ENCODE measurements around the gene PDE6D. TPM values are rescaled to one million over a fixed set of nuclear protein-coding genes. Genes with fewer than 3 reads are reported as not detected.
A peak's percentile ranks its signal among the peaks of the same experiment; 100 is the strongest.

Gene PDE6D
- total RNA-seq, 1 experiment from 2014 or later = 30.1 TPM

GRCh38 chr2:231689124-231689893, 91.8 kb downstream of the PDE6D start:
- H3K36me3 ChIP-seq (replicated peaks; ENCODE audit: control insufficient read depth, insufficient read depth, low read length) = no peaks in the 10 kb centered on the region
- H3K27me3 ChIP-seq (ENCODE audit: control insufficient read depth, insufficient read depth, low read length) = no peaks in the 10 kb centered on the region
- no peak overlapping the region for H3K4me3 ChIP-seq (ENCODE audit: insufficient read depth, low read depth, low read length)
- DNase-seq = no peak

GRCh38 chr2:231688719-231689118, 92.4 kb downstream of the PDE6D start:
- H3K36me3 ChIP-seq (replicated peaks; ENCODE audit: control insufficient read depth, insufficient read depth, low read length) = no peaks in the 10 kb centered on the region
- no peaks in the 10 kb centered on the region for H3K27me3 ChIP-seq (ENCODE audit: control insufficient read depth, insufficient read depth, low read length)
- no peak for DNase-seq

GRCh38 chr2:231687961-231688360, 93.1 kb downstream of the PDE6D start:
- H3K27me3 ChIP-seq (ENCODE audit: control insufficient read depth, insufficient read depth, low read length) = no peaks in the 10 kb centered on the region
- no peaks in the 10 kb centered on the region for H3K36me3 ChIP-seq (replicated peaks; ENCODE audit: control insufficient read depth, insufficient read depth, low read length)
- H3K4me3 ChIP-seq (ENCODE audit: insufficient read depth, low read depth, low read length) = peak overlapping the region; percentile 40; the same call in 1 of the 2 replicates
- no peak for DNase-seq

More at GRCh38 chr2:231688719-231689118, 92.4 kb downstream of the PDE6D start:
- no peak overlapping the region for H3K4me3 ChIP-seq (ENCODE audit: insufficient read depth, low read depth, low read length)

- peak; percentile 97 for DNase-seq
- no peaks in the 10 kb centered on the region for H3K36me3 ChIP-seq (replicated peaks; ENCODE audit: control insufficient read depth, insufficient read depth, low read length)
- no peaks in the 10 kb centered on the region for H3K27me3 ChIP-seq (ENCODE audit: control insufficient read depth, insufficient read depth, low read length)
- H3K4me3 ChIP-seq (ENCODE audit: insufficient read depth, low read depth, low read length) = peak overlapping the region; percentile 40
Measured at GRCh38 chr2:231687133-231687852, 93.8 kb downstream of the PDE6D start.

- H3K4me3 ChIP-seq (ENCODE audit: insufficient read depth, low read depth, low read length) = no peak overlapping the region
- H3K36me3 ChIP-seq (replicated peaks; ENCODE audit: control insufficient read depth, insufficient read depth, low read length) = no peaks in the 10 kb centered on the region
- H3K27me3 ChIP-seq (ENCODE audit: control insufficient read depth, insufficient read depth, low read length) = no peaks in the 10 kb centered on the region
- DNase-seq = no peak
Measured at GRCh38 chr2:231686192-231687100, 94.6 kb downstream of the PDE6D start.

- H3K4me3 ChIP-seq (ENCODE audit: insufficient read depth, low read depth, low read length) = peak overlapping the region; percentile 10; the same call in 1 of the 2 replicates
- H3K36me3 ChIP-seq (replicated peaks; ENCODE audit: control insufficient read depth, insufficient read depth, low read length) = no peaks in the 10 kb centered on the region
- DNase-seq = peak; percentile 84
- no peaks in the 10 kb centered on the region for H3K27me3 ChIP-seq (ENCODE audit: control insufficient read depth, insufficient read depth, low read length)
Measured at GRCh38 chr2:231685349-231686191, 95.5 kb downstream of the PDE6D start.

GRCh38 chr2:231684314-231685223, 96.5 kb downstream of the PDE6D start:
- Histone ChIP-seq H3K4me3 (ENCODE audit: insufficient read depth, low read depth, low read length) (no peak overlapping the region), H3K36me3 (replicated peaks; ENCODE audit: control insufficient read depth, insufficient read depth, low read length) (no peaks in the 10 kb centered on the region), H3K27me3 (ENCODE audit: control insufficient read depth, insufficient read depth, low read length) (no peaks in the 10 kb centered on the region)
- peak; percentile 68 for DNase-seq

- Histone ChIP-seq H3K36me3 (replicated peaks; ENCODE audit: control insufficient read depth, insufficient read depth, low read length) (no peaks in the 10 kb centered on the region), H3K4me3 (ENCODE audit: insufficient read depth, low read depth, low read length) (no peak overlapping the region), H3K27me3 (ENCODE audit: control insufficient read depth, insufficient read depth, low read length) (no peaks in the 10 kb centered on the region)
- DNase-seq = peak; percentile 48
Measured at GRCh38 chr2:231683292-231684235, 97.5 kb downstream of the PDE6D start.

GRCh38 chr2:231682603-231683291, 98.3 kb downstream of the PDE6D start:
- Histone ChIP-seq H3K36me3 (replicated peaks; ENCODE audit: control insufficient read depth, insufficient read depth, low read length) (no peaks in the 10 kb centered on the region), H3K27me3 (ENCODE audit: control insufficient read depth, insufficient read depth, low read length) (no peaks in the 10 kb centered on the region), H3K4me3 (ENCODE audit: insufficient read depth, low read depth, low read length) (no peak overlapping the region)
- DNase-seq = peak; percentile 50
